Measurements from ENCODE around the gene CSK. TPM values are rescaled to one million over a fixed set of nuclear protein-coding genes. Genes with fewer than 3 reads are reported as not detected.

CSK gene
- total RNA-seq, 4 donors from 2014 or later, result 59.7 to 176 (median 73.4) TPM

- no peak for DNase-seq
- intact Hi-C loops (cut with DNase I; ENCODE audit: low total_unique reads) (no loop called here), in situ Hi-C loops (cut with MboI; ENCODE audit: low pct_ligation_motif_present in 1 of 4, low pct_unique_long_range_greater_than_20kb in 1 of 4, low sequenced_read_pairs in 3 of 4) (no loop called here)
- TF ChIP-seq CTCF (IDR thresholded peaks at IDR 0.05) (no peak), POLR2AphosphoS5 (IDR thresholded peaks at IDR 0.05) (no peak), EP300 (IDR thresholded peaks at IDR 0.05; ENCODE audit: low read depth) (no peak), POLR2A (IDR thresholded peaks at IDR 0.05) (no peak)
- no peaks in the 10 kb centered on the region for H3K36me3 ChIP-seq
- no peaks in the 10 kb centered on the region for H3K9me3 ChIP-seq
- H3K4me3 ChIP-seq, result no peak overlapping the region
- peaks cover 20 to 64% (median 35%) of the 10 kb centered on the region in 4 donors for H3K4me1 ChIP-seq
- H3K27ac ChIP-seq, result no peak overlapping the region
- 94% methylated on average over 9 of the region's 9 CpGs; no CpG with 5 or more reads in 1 of the 2 donors for WGBS, 2 donors (ENCODE audit: low coverage in 1 of 2)
- no peaks in the 10 kb centered on the region for H3K27me3 ChIP-seq
Observed at GRCh38 chr15:74794970-74795349, 13.1 kb downstream of the CSK start.

DNA sequence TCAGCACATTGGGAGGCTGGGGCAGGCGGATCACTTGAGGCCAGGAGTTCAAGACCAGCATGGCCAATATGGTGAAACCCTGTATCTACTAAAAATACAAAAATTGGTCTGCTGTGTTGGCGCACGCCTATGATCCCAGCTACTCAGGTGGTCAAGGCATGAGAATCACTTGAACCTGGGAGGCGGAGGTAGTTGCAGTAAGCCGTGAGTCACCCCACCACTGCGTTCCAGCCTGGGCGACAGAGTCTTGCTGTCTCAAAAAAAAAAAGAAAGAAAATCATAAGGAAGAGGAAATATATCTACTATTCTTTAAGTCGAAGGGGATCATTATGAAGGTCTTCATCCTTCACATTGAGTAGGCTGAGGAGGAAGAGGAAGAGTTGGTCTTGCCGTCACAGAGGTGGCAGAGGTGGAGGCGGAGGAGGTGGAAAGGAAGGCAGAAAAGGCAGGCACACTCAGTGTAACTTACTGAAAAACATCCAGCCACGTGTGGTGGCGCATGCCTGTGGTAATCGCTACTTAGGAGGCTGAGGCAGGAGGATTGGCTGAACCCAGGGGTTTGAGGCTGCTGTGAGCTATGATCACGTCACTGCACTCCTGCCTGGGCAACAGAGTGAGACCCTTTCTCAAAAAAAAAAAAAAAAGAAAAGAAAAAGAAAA is 14.2 kb downstream of the CSK start:
- Histone ChIP-seq H3K27ac (no peak overlapping the region), H3K27me3 (no peaks in the 10 kb centered on the region), H3K4me1 (peaks cover 15 to 61% (median 30%) of the 10 kb centered on the region in 4 donors), H3K9me3 (no peaks in the 10 kb centered on the region), H3K4me3 (no peak overlapping the region), H3K36me3 (no peaks in the 10 kb centered on the region)
- TF ChIP-seq POLR2AphosphoS5 (IDR thresholded peaks at IDR 0.05) (no peak), POLR2A (IDR thresholded peaks at IDR 0.05) (no peak), CTCF (IDR thresholded peaks at IDR 0.05) (no peak), EP300 (IDR thresholded peaks at IDR 0.05; ENCODE audit: low read depth) (no peak)
- intact Hi-C loops (cut with DNase I; ENCODE audit: low total_unique reads) (no loop called here), in situ Hi-C loops (cut with MboI; ENCODE audit: low pct_ligation_motif_present in 1 of 4, low pct_unique_long_range_greater_than_20kb in 1 of 4, low sequenced_read_pairs in 3 of 4) (no loop called here)
- DNase-seq, result no peak
- WGBS, 2 donors (ENCODE audit: low coverage in 1 of 2), result 83 to 91% methylated on average over 11 to 14 of the region's 14 CpGs

GRCh38 chr15:74798388-74799254 is 16.7 kb downstream of the CSK start:
- WGBS, 2 donors (ENCODE audit: low coverage in 1 of 2), result 67 to 100% methylated on average over 1 to 25 of the region's 25 CpGs
- H3K27me3 ChIP-seq, result no peaks in the 10 kb centered on the region
- no peak overlapping the region for H3K4me3 ChIP-seq
- intact Hi-C loops (cut with DNase I; ENCODE audit: low total_unique reads) (no loop called here), in situ Hi-C loops (cut with MboI; ENCODE audit: low pct_ligation_motif_present in 1 of 4, low pct_unique_long_range_greater_than_20kb in 1 of 4, low sequenced_read_pairs in 3 of 4) (no loop called here)
- H3K36me3 ChIP-seq, result peaks cover 0 to 14% (median 6%) of the 10 kb centered on the region in 4 donors
- peaks cover 10 to 36% (median 19%) of the 10 kb centered on the region in 4 donors for H3K4me1 ChIP-seq
- TF ChIP-seq EP300 (IDR thresholded peaks at IDR 0.05; ENCODE audit: low read depth) (no peak), POLR2A (IDR thresholded peaks at IDR 0.05) (no peak), POLR2AphosphoS5 (IDR thresholded peaks at IDR 0.05) (peak in 1 of 3 donors; percentile 38), CTCF (IDR thresholded peaks at IDR 0.05) (peak in 3 of 5 experiments; percentile 9 to 14 (median 12))
- H3K27ac ChIP-seq, result peak overlapping the region; percentile 56 to 79 (median 66)
- no peaks in the 10 kb centered on the region for H3K9me3 ChIP-seq
- peak; percentile 81 for DNase-seq

DNA sequence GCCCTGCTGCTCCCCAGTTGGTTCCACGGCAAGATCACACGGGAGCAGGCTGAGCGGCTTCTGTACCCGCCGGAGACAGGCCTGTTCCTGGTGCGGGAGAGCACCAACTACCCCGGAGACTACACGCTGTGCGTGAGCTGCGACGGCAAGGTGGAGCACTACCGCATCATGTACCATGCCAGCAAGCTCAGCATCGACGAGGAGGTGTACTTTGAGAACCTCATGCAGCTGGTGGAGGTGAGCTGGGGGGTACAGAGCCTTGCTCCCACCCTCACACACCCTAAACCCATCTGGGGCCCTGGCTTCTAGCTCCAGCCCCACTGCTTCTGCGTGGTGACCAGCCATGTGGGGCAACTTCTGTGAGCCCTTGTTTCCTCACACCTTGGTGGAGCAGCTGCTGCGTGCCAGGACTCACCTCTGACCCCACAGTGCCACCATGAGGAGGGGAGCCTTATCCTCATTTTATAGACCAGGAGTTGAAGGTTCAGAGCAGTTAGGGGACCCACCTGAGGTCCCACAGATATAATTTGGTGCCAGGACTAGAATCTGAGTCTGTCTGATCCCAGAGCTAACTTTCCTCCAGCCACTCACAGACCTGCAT is 17.5 kb downstream of the CSK start:
- Histone ChIP-seq H3K27ac (peak overlapping the region; percentile 56 to 79 (median 66)), H3K9me3 (no peaks in the 10 kb centered on the region), H3K4me1 (peaks cover 10 to 34% (median 19%) of the 10 kb centered on the region in 4 donors), H3K4me3 (no peak overlapping the region), H3K27me3 (no peaks in the 10 kb centered on the region), H3K36me3 (peaks cover 0 to 14% (median 6%) of the 10 kb centered on the region in 4 donors)
- 77% methylated on average over 14 of the region's 16 CpGs; no CpG with 5 or more reads in 1 of the 2 donors for WGBS, 2 donors (ENCODE audit: low coverage in 1 of 2)
- in situ Hi-C loops (cut with MboI; ENCODE audit: low pct_ligation_motif_present in 1 of 4, low pct_unique_long_range_greater_than_20kb in 1 of 4, low sequenced_read_pairs in 3 of 4) (no loop called here), intact Hi-C loops (cut with DNase I; ENCODE audit: low total_unique reads) (no loop called here)
- no peak for TF ChIP-seq POLR2A (IDR thresholded peaks at IDR 0.05)
- TF ChIP-seq CTCF (IDR thresholded peaks at IDR 0.05), result no peak
- TF ChIP-seq EP300 (IDR thresholded peaks at IDR 0.05; ENCODE audit: low read depth), result no peak
- no peak for TF ChIP-seq POLR2AphosphoS5 (IDR thresholded peaks at IDR 0.05)
- no peak for DNase-seq

All from transverse colon (tissue), 4 donors.